ENCODE measurements around the gene NCAPD3. TPM values are rescaled to one million over a fixed set of nuclear protein-coding genes. Genes with fewer than 3 reads are reported as not detected.

The NCAPD3 gene
- total RNA-seq, 1 donor, result 9.4 TPM

GRCh38 chr11:134155456-134155855 lies 68.3 kb downstream of the NCAPD3 start:
- no peak for TF ChIP-seq CTCF (IDR thresholded peaks at IDR 0.05; ENCODE audit: extremely low read depth, low read depth, low read length)
- no peak overlapping the region for H2AFZ ChIP-seq (ENCODE audit: low read length)
- no peaks in the 10 kb centered on the region for H3K27me3 ChIP-seq (ENCODE audit: insufficient read depth, low read length)
- no peaks in the 10 kb centered on the region for H4K20me1 ChIP-seq (ENCODE audit: insufficient read depth, low read length)
- H3K27ac ChIP-seq (ENCODE audit: low read depth, low read length), result no peak overlapping the region
- DNase-seq (ENCODE audit: insufficient read length, low spot score, missing footprints), result no peak
- no peaks in the 10 kb centered on the region for H3K79me2 ChIP-seq (ENCODE audit: insufficient read depth, low read length)
- no peak overlapping the region for H3K4me2 ChIP-seq (ENCODE audit: insufficient read depth, low read length)
- no peaks in the 10 kb centered on the region for H3K4me1 ChIP-seq (ENCODE audit: insufficient read depth, low read length)
- H3K4me3 ChIP-seq (ENCODE audit: insufficient read depth, low read length), result no peak overlapping the region
- H3K9me3 ChIP-seq (ENCODE audit: low read depth, low read length), result no peaks in the 10 kb centered on the region
- peaks cover 42% of the 10 kb centered on the region for H3K36me3 ChIP-seq (ENCODE audit: insufficient read depth, low read length)

GRCh38 chr11:134154441-134154840 lies 69.3 kb downstream of the NCAPD3 start:
- Histone ChIP-seq H3K36me3 (ENCODE audit: insufficient read depth, low read length) (peaks cover 40% of the 10 kb centered on the region), H3K4me3 (ENCODE audit: insufficient read depth, low read length) (no peak overlapping the region), H3K27ac (ENCODE audit: low read depth, low read length) (no peak overlapping the region), H2AFZ (ENCODE audit: low read length) (no peak overlapping the region), H3K27me3 (ENCODE audit: insufficient read depth, low read length) (no peaks in the 10 kb centered on the region), H3K4me2 (ENCODE audit: insufficient read depth, low read length) (no peak overlapping the region), H3K79me2 (ENCODE audit: insufficient read depth, low read length) (no peaks in the 10 kb centered on the region), H4K20me1 (ENCODE audit: insufficient read depth, low read length) (no peaks in the 10 kb centered on the region), H3K9me3 (ENCODE audit: low read depth, low read length) (no peaks in the 10 kb centered on the region), H3K4me1 (ENCODE audit: insufficient read depth, low read length) (no peaks in the 10 kb centered on the region)
- DNase-seq (ENCODE audit: insufficient read length, low spot score, missing footprints), result no peak
- no peak for TF ChIP-seq CTCF (IDR thresholded peaks at IDR 0.05; ENCODE audit: extremely low read depth, low read depth, low read length)

- Histone ChIP-seq H3K4me1 (ENCODE audit: insufficient read depth, low read length) (no peaks in the 10 kb centered on the region), H3K27ac (ENCODE audit: low read depth, low read length) (no peak overlapping the region), H3K4me3 (ENCODE audit: insufficient read depth, low read length) (no peak overlapping the region), H3K4me2 (ENCODE audit: insufficient read depth, low read length) (no peak overlapping the region), H3K9me3 (ENCODE audit: low read depth, low read length) (no peaks in the 10 kb centered on the region), H3K36me3 (ENCODE audit: insufficient read depth, low read length) (peaks cover 40% of the 10 kb centered on the region), H3K27me3 (ENCODE audit: insufficient read depth, low read length) (no peaks in the 10 kb centered on the region), H2AFZ (ENCODE audit: low read length) (no peak overlapping the region), H3K79me2 (ENCODE audit: insufficient read depth, low read length) (no peaks in the 10 kb centered on the region), H4K20me1 (ENCODE audit: insufficient read depth, low read length) (no peaks in the 10 kb centered on the region)
- no peak for DNase-seq (ENCODE audit: insufficient read length, low spot score, missing footprints)
- TF ChIP-seq CTCF (IDR thresholded peaks at IDR 0.05; ENCODE audit: extremely low read depth, low read depth, low read length), result no peak
These were observed 70.4 kb downstream of the NCAPD3 start for GRCh38 chr11:134153147-134153905.

GRCh38 chr11:134152696-134153095 lies 71.1 kb downstream of the NCAPD3 start:
- no peak for DNase-seq (ENCODE audit: insufficient read length, low spot score, missing footprints)
- Histone ChIP-seq H3K4me1 (ENCODE audit: insufficient read depth, low read length) (no peaks in the 10 kb centered on the region), H4K20me1 (ENCODE audit: insufficient read depth, low read length) (no peaks in the 10 kb centered on the region), H3K36me3 (ENCODE audit: insufficient read depth, low read length) (peaks cover 40% of the 10 kb centered on the region), H3K27ac (ENCODE audit: low read depth, low read length) (no peak overlapping the region), H3K9me3 (ENCODE audit: low read depth, low read length) (no peaks in the 10 kb centered on the region), H2AFZ (ENCODE audit: low read length) (no peak overlapping the region), H3K79me2 (ENCODE audit: insufficient read depth, low read length) (no peaks in the 10 kb centered on the region), H3K27me3 (ENCODE audit: insufficient read depth, low read length) (no peaks in the 10 kb centered on the region), H3K4me3 (ENCODE audit: insufficient read depth, low read length) (no peak overlapping the region), H3K4me2 (ENCODE audit: insufficient read depth, low read length) (no peak overlapping the region)
- TF ChIP-seq CTCF (IDR thresholded peaks at IDR 0.05; ENCODE audit: extremely low read depth, low read depth, low read length), result no peak
